T-helper 2 cell treated with Interferon-gamma antibody and Interleukin-4, amounts not matched to agents 5 μg/mL and 100 μg/mL, for 36 hours (primary cell): ENCODE data around the gene TRAP1.

ENCODE experiments used
- DNase-seq: peaks from one replicate; pipeline ENCODE4 v3.0.0; 2021; ENCODE audit warnings: low spot score
- H3K27ac Mint-ChIP-seq: one replicate; pipeline ENCODE4 v1.8.0; 2021; ENCODE audit warnings: mild to moderate bottlenecking, mixed read lengths
- H3K27me3 Mint-ChIP-seq: one replicate; pipeline ENCODE4 v1.8.0; 2021; ENCODE audit warnings: low read depth, mixed read lengths
- H3K36me3 Mint-ChIP-seq: one replicate; pipeline ENCODE4 v1.8.0; 2021; ENCODE audit warnings: low read depth, mixed read lengths
- H3K4me1 Mint-ChIP-seq: one replicate; pipeline ENCODE4 v1.8.0; 2021; ENCODE audit warnings: low read depth, mixed read lengths
- H3K4me3 Mint-ChIP-seq: one replicate; pipeline ENCODE4 v1.8.0; 2022; ENCODE audit warnings: mild to moderate bottlenecking, moderate library complexity, mixed read lengths
- H3K9me3 Mint-ChIP-seq: one replicate; pipeline ENCODE4 v1.8.0; 2021; ENCODE audit warnings: mixed read lengths

Gene TRAP1

GRCh38 chr16:3713587-3714242, 3.6 kb downstream of the TRAP1 start:
- Mint-ChIP-seq H3K9me3 (no peaks in the 10 kb centered on the region), H3K36me3 (peaks cover 15% of the 10 kb centered on the region), H3K27ac (no peak overlapping the region), H3K4me1 (peaks cover 21% of the 10 kb centered on the region), H3K4me3 (no peak overlapping the region), H3K27me3 (no peaks in the 10 kb centered on the region)
- DNase-seq = no peak

- H3K4me3 Mint-ChIP-seq = no peak overlapping the region
- H3K4me1 Mint-ChIP-seq = peaks cover 15% of the 10 kb centered on the region
- no peak for DNase-seq
- no peaks in the 10 kb centered on the region for H3K9me3 Mint-ChIP-seq
- no peak overlapping the region for H3K27ac Mint-ChIP-seq
- peaks cover 15% of the 10 kb centered on the region for H3K36me3 Mint-ChIP-seq
- no peaks in the 10 kb centered on the region for H3K27me3 Mint-ChIP-seq
These were observed 4.4 kb downstream of the TRAP1 start for GRCh38 chr16:3712861-3713372.

GRCh38 chr16:3706253-3707012, 10.9 kb downstream of the TRAP1 start:
- Mint-ChIP-seq H3K4me3 (no peak overlapping the region), H3K9me3 (no peaks in the 10 kb centered on the region)

GRCh38 chr16:3702082-3702481, 15.2 kb downstream of the TRAP1 start:
- peaks cover 15% of the 10 kb centered on the region for H3K4me1 Mint-ChIP-seq

More at GRCh38 chr16:3706253-3707012, 10.9 kb downstream of the TRAP1 start:
- DNase-seq = no peak
- H3K36me3 Mint-ChIP-seq = peaks cover 5% of the 10 kb centered on the region
- no peaks in the 10 kb centered on the region for H3K27me3 Mint-ChIP-seq
- peaks cover 10% of the 10 kb centered on the region for H3K4me1 Mint-ChIP-seq
- H3K27ac Mint-ChIP-seq = no peak overlapping the region

GRCh38 chr16:3701531-3701930, 15.8 kb downstream of the TRAP1 start:
- no peak for DNase-seq

More at GRCh38 chr16:3702082-3702481, 15.2 kb downstream of the TRAP1 start:
- no peak for DNase-seq
- no peak overlapping the region for H3K27ac Mint-ChIP-seq
- no peaks in the 10 kb centered on the region for H3K27me3 Mint-ChIP-seq
- no peaks in the 10 kb centered on the region for H3K9me3 Mint-ChIP-seq
- H3K36me3 Mint-ChIP-seq = peaks cover 5% of the 10 kb centered on the region
- H3K4me3 Mint-ChIP-seq = no peak overlapping the region

GRCh38 chr16:3698941-3699340, 18.4 kb downstream of the TRAP1 start:
- H3K36me3 Mint-ChIP-seq = peaks cover 5% of the 10 kb centered on the region
- no peak overlapping the region for H3K27ac Mint-ChIP-seq
- H3K9me3 Mint-ChIP-seq = no peaks in the 10 kb centered on the region
- no peak overlapping the region for H3K4me3 Mint-ChIP-seq
- no peak for DNase-seq
- no peaks in the 10 kb centered on the region for H3K27me3 Mint-ChIP-seq
- H3K4me1 Mint-ChIP-seq = peaks cover 10% of the 10 kb centered on the region

More at GRCh38 chr16:3701531-3701930, 15.8 kb downstream of the TRAP1 start:
- peaks cover 2% of the 10 kb centered on the region for H3K36me3 Mint-ChIP-seq
- H3K9me3 Mint-ChIP-seq = no peaks in the 10 kb centered on the region
- no peak overlapping the region for H3K4me3 Mint-ChIP-seq
- no peak overlapping the region for H3K27ac Mint-ChIP-seq
- H3K4me1 Mint-ChIP-seq = peaks cover 17% of the 10 kb centered on the region
- H3K27me3 Mint-ChIP-seq = no peaks in the 10 kb centered on the region

- Mint-ChIP-seq H3K27me3 (no peaks in the 10 kb centered on the region), H3K36me3 (peaks cover 3% of the 10 kb centered on the region), H3K9me3 (no peaks in the 10 kb centered on the region), H3K4me1 (peaks cover 7% of the 10 kb centered on the region), H3K4me3 (no peak overlapping the region), H3K27ac (no peak overlapping the region)
- DNase-seq = no peak
These were observed 20.7 kb downstream of the TRAP1 start for GRCh38 chr16:3696425-3697218.

GRCh38 chr16:3695610-3696369, 21.5 kb downstream of the TRAP1 start:
- H3K4me3 Mint-ChIP-seq = no peak overlapping the region
- H3K36me3 Mint-ChIP-seq = peaks cover 3% of the 10 kb centered on the region
- H3K27me3 Mint-ChIP-seq = no peaks in the 10 kb centered on the region
- peaks cover 8% of the 10 kb centered on the region for H3K4me1 Mint-ChIP-seq
- H3K9me3 Mint-ChIP-seq = no peaks in the 10 kb centered on the region
- DNase-seq = no peak
- H3K27ac Mint-ChIP-seq = no peak overlapping the region

- no peaks in the 10 kb centered on the region for H3K9me3 Mint-ChIP-seq
- H3K36me3 Mint-ChIP-seq = peaks cover 10% of the 10 kb centered on the region
- H3K4me3 Mint-ChIP-seq = no peak overlapping the region
These were observed 23.3 kb downstream of the TRAP1 start for GRCh38 chr16:3694051-3694450.

GRCh38 chr16:3691761-3692160, 25.6 kb downstream of the TRAP1 start:
- Mint-ChIP-seq H3K4me3 (no peak overlapping the region), H3K27ac (no peak overlapping the region), H3K9me3 (no peaks in the 10 kb centered on the region), H3K36me3 (peaks cover 23% of the 10 kb centered on the region), H3K27me3 (no peaks in the 10 kb centered on the region), H3K4me1 (peaks cover 7% of the 10 kb centered on the region)
- DNase-seq = no peak

More at GRCh38 chr16:3694051-3694450, 23.3 kb downstream of the TRAP1 start:
- H3K27ac Mint-ChIP-seq = no peak overlapping the region
- H3K27me3 Mint-ChIP-seq = no peaks in the 10 kb centered on the region
- no peak for DNase-seq
- peaks cover 10% of the 10 kb centered on the region for H3K4me1 Mint-ChIP-seq

GRCh38 chr16:3690980-3691720, 26.2 kb downstream of the TRAP1 start:
- Mint-ChIP-seq H3K36me3 (peaks cover 23% of the 10 kb centered on the region), H3K27ac (no peak overlapping the region), H3K27me3 (no peaks in the 10 kb centered on the region), H3K4me1 (peaks cover 7% of the 10 kb centered on the region), H3K4me3 (peak overlapping the region; percentile 59), H3K9me3 (no peaks in the 10 kb centered on the region)
- DNase-seq = no peak

GRCh38 chr16:3690470-3690928, 26.8 kb downstream of the TRAP1 start:
- no peak overlapping the region for H3K27ac Mint-ChIP-seq
- peaks cover 24% of the 10 kb centered on the region for H3K36me3 Mint-ChIP-seq
- peak overlapping the region; percentile 59 for H3K4me3 Mint-ChIP-seq
- H3K4me1 Mint-ChIP-seq = peaks cover 7% of the 10 kb centered on the region
- DNase-seq = peak; percentile 68
- no peaks in the 10 kb centered on the region for H3K9me3 Mint-ChIP-seq
- H3K27me3 Mint-ChIP-seq = no peaks in the 10 kb centered on the region

GRCh38 chr16:3689731-3690130, 27.6 kb downstream of the TRAP1 start:
- Mint-ChIP-seq H3K27me3 (no peaks in the 10 kb centered on the region), H3K36me3 (peaks cover 27% of the 10 kb centered on the region), H3K27ac (no peak overlapping the region), H3K9me3 (no peaks in the 10 kb centered on the region), H3K4me3 (no peak overlapping the region), H3K4me1 (peaks cover 7% of the 10 kb centered on the region)
- no peak for DNase-seq
